NCI-H446 (cell line): ENCODE data around the gene SULT2A1.
A peak's percentile ranks its signal among the peaks of the same experiment; 100 is the strongest.
"Not testable (repeated sequence)": the region's sequence is repeated elsewhere in the genome, so short reads cannot be mapped to it uniquely, and the experiment has no call there.

ENCODE experiments used
- DNase-seq, 2 experiments: peaks; one replicate each; lab custom pipeline; 2025; lab: John Stamatoyannopoulos, UW

The SULT2A1 gene

GRCh38 chr19:47886010-47886559 lies at the start of gene SULT2A1:
SULT2A1 (minus strand) TSS chr19:47886315; CDS start chr19:47886257, 58 bp downstream.
- no peak for DNase-seq

GRCh38 chr19:47928581-47928980 lies 42.5 kb upstream of the SULT2A1 start:
- not testable (repeated sequence) for DNase-seq

- DNase-seq = not testable (repeated sequence)
These were observed 34.0 kb upstream of the SULT2A1 start for GRCh38 chr19:47920107-47920506.

- DNase-seq = not testable (repeated sequence)
These were observed 24.1 kb upstream of the SULT2A1 start for GRCh38 chr19:47910191-47910590.

GRCh38 chr19:47909350-47909749 lies 23.2 kb upstream of the SULT2A1 start:
- not testable (repeated sequence) for DNase-seq

GRCh38 chr19:47901370-47901769 lies 15.3 kb upstream of the SULT2A1 start:
- no peak for DNase-seq

GRCh38 chr19:47899335-47899734 lies 13.2 kb upstream of the SULT2A1 start:
- DNase-seq = no peak

- no peak for DNase-seq
These were observed 11.7 kb upstream of the SULT2A1 start for GRCh38 chr19:47897861-47898260.

GRCh38 chr19:47896773-47897172 lies 10.7 kb upstream of the SULT2A1 start:
- no peak for DNase-seq

- DNase-seq = no peak
These were observed 9.9 kb upstream of the SULT2A1 start for GRCh38 chr19:47896019-47896418.

- no peak for DNase-seq
These were observed 9.2 kb upstream of the SULT2A1 start for GRCh38 chr19:47895165-47895782.

GRCh38 chr19:47891923-47892666 lies 6.0 kb upstream of the SULT2A1 start:
- no peak for DNase-seq

- DNase-seq = no peak
These were observed 5.5 kb upstream of the SULT2A1 start for GRCh38 chr19:47891622-47891922.

- no peak for DNase-seq
These were observed 4.9 kb upstream of the SULT2A1 start for GRCh38 chr19:47890865-47891621.

- DNase-seq = no peak
These were observed 1.1 kb downstream of the SULT2A1 start for GRCh38 chr19:47885067-47885463.

GRCh38 chr19:47882890-47883289 lies 3.2 kb downstream of the SULT2A1 start:
- no peak for DNase-seq

- no peak for DNase-seq
These were observed 4.4 kb downstream of the SULT2A1 start for GRCh38 chr19:47881757-47882156.

GRCh38 chr19:47879385-47879784 lies 6.7 kb downstream of the SULT2A1 start:
- DNase-seq = not testable (repeated sequence)

GRCh38 chr19:47878906-47879305 lies 7.2 kb downstream of the SULT2A1 start:
- DNase-seq = no peak

GRCh38 chr19:47865166-47865565 lies 20.9 kb downstream of the SULT2A1 start:
- no peak for DNase-seq

- DNase-seq = peak; percentile 2 to 70
These were observed 22.6 kb downstream of the SULT2A1 start for GRCh38 chr19:47863514-47863936.

GRCh38 chr19:47861630-47862029 lies 24.5 kb downstream of the SULT2A1 start:
- DNase-seq = no peak
